A549 treated with Mapracorat at 1 μM for 4 hours (cell line): ENCODE data around the gene NDUFA5. TPM values are rescaled to one million over a fixed set of nuclear protein-coding genes. Genes with fewer than 3 reads are reported as not detected.

Source experiments
- total RNA-seq: library from RNA; stranded (reverse); fragments of 200-300 nt; extraction: Qiagen RNA extraction; gene quantifications from 5 replicates; pipeline ENCODE4 v1.2.3, GENCODE V29; 2022

Gene NDUFA5
- total RNA-seq, result 30.7 to 40.1 TPM (median 32.0 TPM) in 5 replicates

GRCh38 chr7:123557398-123558288 is at the start of gene NDUFA5:
Gene NDUFA5 (minus strand): TSS chr7:123557818. CDS start chr7:123557795, 23 bp downstream.

GRCh38 chr7:123601530-123601929 is 43.9 kb upstream of the NDUFA5 start, which contains the start of gene ASB15:
Gene ASB15 (plus strand): TSS chr7:123601821. CDS start chr7:123614503, 12,682 bp downstream.

GRCh38 chr7:123534383-123535260 is 23.0 kb downstream of the NDUFA5 start, which contains the start of gene IQUB:
Gene IQUB (minus strand): TSS chr7:123534595. CDS start chr7:123512340, 22,255 bp downstream.

Other genes starting within 250 kb of the NDUFA5 start
- 0.06 to 0.11 TPM (median 0.09 TPM) in 4 of 5 replicates, not detected in the other for gene IQUB, start 23.2 kb downstream of the NDUFA5 start, total RNA-seq
- not detected in 5 replicates for gene ASB15, start 44.0 kb upstream of the NDUFA5 start, total RNA-seq
- gene LMOD2, start 98.0 kb upstream of the NDUFA5 start, total RNA-seq, result not detected in 5 replicates
- 18.1 to 23.2 TPM (median 22.9 TPM) in 5 replicates for gene WASL, start 191.2 kb upstream of the NDUFA5 start, total RNA-seq